HG03175 (cell line): ENCODE results near the gene HDAC11.
"Not testable (repeated sequence)": the region's sequence is repeated elsewhere in the genome, so short reads cannot be mapped to it uniquely, and the experiment has no call there.

Source experiments
- ATAC-seq: cut with Tn5 transposase; IDR thresholded peaks from one replicate; pipeline ENCODE4 v1.9.1; 2021; ENCODE audit warnings: mild to moderate bottlenecking, moderate library complexity; ENCODE audit not compliant: unreplicated experiment

HDAC11 gene

DNA sequence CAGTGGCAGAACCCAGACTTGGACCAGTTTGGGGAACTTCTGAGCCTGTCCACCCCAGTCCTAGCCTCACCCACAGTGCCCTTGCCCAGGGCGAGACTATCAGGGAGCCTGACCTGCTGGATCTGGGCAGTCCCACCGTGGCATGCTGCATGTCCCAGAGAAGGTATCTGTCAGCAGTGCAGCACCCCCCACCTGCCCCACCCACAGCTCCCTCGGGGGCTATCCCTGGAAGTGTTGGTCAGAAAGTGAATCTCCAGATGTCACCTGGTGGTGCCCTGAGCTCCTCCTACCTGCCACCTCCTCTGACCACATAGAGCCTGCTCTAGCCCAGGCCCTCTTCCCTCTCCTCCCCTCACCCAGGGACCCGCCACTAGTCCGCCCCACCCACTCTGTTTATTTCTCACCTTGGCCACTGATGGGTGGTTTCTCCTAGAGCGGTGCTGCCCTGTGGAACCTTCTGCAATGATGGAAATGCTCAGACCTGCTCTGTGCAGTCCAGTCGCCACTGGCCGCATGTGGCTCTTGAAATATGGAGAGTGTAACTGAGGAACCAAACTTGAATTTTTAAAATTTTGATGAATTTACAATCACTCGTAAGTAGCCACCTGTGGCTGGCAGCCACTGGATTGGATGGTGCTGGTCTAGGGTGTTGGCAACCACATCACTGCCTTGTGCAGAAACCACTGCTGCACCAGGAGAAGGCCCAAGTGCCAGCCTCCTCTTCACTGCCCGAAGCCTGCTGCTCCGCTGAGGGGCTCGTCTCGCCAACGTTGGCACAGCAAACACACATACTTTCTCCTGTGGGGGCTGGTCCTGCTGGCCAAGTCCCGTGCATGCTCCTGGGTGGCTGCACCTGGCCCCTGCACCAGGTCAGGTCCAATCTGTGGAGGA is 13.1 kb downstream of the HDAC11 start:
- no peak for ATAC-seq

DNA sequence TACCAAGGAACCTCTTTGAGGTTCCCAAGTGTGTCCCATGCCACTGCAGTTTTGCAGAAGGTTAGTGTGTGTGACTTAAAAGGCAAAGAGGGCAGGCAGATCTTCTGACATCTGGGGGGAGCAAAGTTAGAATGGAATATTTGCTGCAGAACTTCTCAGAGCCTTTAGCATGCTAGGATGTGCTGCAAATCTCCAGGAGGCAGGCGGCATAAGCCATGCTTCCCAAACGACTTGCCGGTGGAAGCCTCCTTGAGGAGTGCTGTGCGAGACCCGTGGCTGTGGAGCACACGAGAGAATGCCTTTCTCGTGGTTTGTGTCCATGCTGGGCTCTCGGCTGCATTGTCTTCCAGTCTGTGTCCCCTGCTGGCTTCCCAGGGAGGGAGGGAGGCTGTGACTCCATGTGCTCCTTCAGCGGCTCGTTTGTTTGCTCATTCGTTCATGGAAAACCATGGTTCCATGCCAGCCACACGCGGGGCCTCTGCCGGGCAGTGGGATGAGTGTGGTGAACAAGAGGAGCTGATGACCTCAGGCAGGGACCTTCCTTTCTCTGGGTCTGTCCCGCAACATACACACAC is 13.8 kb downstream of the HDAC11 start:
- ATAC-seq: no peak

DNA sequence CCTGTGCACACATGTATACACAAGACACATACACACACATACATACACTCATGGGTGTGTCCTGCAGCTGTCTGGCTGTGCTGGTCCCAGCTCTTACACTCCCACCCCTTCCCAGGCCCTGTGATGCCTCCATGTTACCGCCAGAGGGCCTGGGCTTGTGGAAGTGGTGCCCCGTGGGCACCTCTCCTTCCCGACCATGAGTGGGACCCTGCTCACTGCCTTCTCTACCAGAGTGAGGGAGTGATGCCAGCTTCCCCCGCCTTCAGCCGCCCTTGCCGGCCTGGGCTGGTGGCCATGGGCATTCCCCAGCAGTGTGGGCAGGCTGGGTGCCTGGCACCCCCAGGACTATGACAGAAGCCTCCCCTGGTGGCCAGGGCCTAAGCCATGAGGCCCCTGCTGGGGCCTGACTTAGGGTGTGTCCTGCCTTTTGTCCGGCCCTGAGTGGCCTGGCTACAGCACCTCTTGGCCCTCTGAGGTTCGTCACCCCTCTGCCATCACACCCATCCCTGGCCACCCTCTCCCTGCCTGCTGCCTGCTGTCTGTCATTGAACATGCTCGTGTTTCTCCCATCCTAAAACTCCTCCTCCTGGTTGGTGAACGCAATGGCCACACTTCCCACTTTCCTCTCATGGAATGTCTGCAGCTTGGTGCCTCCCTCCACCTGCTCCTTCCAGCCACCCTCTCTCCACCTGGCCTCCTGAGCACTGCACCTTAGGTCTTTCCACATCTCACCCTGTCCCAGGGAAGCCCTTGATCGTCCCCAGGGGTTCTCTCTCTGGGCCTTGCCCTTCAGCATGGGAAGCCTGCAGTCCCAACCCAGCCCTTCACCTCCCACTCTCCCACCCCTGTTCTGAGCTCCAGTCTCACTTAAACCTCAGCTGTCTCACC is 14.6 kb downstream of the HDAC11 start:
- ATAC-seq: no peak

DNA sequence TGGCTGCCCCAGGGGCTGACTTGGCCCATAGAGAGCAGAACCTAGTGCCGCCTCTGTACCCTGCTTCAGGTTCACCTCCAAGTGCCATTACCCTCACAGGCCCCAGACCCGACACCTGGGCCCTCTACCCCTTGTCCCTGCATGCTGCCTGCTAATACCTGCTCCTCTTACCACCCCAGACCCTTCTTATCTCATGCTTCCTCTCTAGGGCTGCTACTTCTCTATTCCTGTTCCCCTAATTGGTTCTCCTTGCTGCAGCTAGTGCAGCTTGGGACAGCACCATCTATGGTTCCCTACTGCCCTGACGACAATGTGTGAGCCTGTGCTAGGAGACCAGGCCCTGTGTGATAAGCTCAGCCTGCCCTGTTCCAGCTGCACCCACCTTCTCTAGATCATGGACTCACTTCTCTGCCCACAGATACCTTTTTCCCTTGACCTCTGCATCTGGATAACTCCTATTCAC is 15.3 kb downstream of the HDAC11 start:
- no peak for ATAC-seq

DNA sequence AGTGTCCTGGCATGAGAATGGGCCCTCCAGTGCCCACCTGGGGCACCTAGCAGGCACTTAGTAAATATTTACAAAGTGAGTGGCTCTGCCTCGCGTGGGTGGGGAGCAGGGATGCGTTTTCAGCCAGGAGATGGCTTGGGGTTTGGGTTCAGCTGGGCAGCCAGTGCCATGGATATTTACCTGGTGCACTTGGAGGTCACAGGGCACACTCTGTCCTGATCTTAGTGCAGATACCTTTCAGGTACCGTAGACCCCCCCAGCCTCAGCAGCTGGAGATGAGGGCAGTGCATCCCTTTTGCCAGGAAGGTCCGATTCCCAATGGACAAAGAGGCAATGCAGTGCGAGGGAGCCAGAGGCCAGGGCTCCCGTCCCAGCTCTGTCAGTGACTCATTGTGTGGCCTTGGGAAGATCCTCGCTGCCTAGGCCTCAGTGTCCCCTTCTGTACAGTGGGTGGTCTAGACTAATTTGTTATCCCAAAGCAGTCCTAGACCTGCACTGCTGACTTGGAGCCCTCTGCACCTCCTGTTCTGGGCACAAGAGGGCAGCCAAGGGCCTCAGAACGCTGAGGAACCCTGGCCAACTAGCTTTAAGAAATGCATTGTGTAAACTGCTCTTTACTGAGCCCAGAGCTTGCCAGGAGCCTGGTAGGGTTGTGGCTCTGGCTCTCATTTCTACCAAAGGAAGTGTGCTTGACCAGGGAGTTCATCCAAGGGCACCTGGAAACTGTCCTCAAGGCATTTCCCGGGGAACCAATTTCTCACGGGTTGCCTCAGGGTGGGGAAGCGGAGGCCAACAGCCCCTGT is 16.0 kb downstream of the HDAC11 start:
- peak; percentile 83 for ATAC-seq

DNA sequence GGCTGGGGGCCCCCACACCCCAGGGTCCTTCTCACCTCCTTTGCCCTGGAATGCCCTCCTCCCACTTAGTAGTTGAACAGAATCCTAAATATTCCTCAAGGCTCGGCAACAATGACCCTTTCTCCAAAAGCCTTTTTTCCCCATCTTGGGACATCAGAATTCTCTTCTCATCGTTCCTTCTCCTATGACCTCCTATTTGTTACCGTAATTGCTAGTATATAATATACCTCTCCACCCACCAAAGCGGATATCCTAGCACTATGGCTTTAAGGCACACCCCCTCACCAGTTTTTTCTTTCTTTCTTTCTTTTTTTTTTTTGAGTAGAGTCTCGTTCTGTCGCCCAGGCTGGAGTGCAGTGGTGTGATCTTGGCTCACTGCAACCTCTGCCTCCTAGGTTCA is 16.8 kb downstream of the HDAC11 start:
- no peak for ATAC-seq

DNA sequence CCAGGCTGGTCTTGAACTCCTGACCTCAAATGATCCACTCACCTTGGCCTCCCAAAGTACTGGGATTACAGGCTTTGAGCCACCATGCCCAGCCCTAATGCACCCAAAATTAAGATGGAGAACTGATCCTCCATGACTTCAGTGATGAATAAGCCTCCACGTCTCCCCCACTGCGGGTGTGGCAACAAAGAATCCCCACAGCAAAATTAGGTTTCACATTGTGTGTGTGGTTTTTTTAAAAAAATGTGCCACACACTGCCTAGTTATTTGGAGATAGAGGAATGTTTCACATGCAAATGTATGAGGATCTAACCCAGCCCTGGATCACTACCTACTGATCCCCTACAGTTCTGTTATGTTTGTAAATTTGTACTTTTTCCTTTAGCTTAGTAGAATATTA is 17.3 kb downstream of the HDAC11 start:
- no peak for ATAC-seq

DNA sequence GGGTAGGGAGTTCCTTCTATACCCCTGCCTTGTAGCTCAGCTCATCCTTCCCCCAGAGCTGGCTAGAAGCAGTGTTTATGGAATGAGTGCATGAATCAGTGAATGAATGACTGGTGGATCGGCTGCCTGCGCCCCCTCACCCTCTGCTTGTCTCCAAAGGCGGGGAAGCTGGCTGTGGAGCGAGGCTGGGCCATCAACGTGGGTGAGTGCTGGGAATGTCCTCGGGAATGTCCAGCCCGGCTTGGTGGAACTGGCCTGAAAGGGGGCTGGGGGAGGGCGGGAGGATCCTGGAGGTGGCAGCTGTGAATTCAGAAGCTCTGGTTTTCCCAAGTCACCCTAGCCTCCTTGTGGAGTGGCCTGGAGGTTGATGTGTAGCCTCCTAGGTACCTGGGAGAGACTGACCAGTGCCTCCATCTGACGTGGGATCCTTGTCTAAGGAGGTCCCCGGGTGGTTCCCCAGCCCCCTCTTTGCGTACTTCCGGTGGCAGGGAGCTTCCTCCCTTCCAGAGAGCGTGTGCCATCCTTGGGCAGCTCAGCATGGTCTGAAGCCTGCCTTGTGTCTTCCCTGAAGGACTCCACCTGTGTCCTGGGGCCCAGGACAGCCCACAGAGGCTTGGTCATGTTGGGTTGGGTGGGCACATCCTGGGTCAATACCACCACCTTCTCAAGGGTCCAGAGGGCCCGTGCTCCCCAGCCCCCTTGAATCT is 18.4 kb downstream of the HDAC11 start:
- no peak for ATAC-seq

DNA sequence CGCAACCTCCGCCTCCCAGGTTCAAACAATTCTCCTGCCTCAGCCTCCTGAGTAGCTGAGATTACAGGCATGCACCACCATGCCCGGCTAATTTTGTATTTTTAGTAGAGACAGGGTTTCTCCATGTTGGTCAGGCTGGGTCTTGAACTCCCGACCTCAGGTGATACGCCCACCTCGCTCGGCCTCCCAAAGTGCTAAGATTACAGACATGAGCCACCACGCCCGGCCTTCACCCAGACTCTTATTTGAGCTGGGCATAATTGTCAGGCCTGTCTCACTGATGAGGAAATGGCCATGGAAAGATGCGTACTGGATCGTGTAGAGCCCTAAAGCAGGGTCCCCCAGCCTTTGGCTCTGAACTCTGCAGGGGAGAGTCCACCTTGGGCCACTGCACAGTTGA is 19.1 kb downstream of the HDAC11 start:
- ATAC-seq: not testable (repeated sequence)

DNA sequence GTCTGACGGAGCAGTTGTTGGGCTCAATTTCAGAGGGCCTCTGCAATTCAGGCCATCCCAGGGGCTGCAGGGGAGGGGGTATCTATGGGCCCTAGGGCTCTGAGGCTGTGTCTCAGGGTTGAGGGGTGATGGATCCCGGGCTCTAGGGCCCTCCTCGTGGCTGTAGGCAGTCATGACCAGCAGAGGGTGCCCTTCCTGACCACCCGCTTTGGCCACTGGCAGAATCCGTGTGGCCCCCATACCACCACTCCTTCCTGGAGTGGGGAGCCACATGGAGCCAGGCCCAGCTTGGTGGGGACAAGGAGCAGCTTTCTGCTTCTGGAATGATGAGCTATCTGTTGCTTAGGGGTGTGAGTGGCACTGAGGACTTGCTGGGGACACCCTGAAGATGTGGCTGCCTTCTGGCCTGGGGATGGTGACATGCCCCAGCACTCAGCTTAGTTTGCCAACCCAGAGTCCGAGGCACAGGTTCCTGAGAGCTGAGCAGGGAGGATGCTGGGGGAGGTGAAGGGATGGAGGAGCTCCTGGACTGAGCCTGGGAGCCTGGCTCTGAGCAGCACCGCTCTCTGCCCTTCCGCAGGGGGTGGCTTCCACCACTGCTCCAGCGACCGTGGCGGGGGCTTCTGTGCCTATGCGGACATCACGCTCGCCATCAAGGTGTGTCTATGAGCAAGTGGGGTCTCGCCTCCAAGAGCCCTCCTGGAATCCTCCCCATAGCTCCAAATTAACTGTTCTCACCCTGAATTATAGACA is 20.2 kb downstream of the HDAC11 start:
- no peak for ATAC-seq

DNA sequence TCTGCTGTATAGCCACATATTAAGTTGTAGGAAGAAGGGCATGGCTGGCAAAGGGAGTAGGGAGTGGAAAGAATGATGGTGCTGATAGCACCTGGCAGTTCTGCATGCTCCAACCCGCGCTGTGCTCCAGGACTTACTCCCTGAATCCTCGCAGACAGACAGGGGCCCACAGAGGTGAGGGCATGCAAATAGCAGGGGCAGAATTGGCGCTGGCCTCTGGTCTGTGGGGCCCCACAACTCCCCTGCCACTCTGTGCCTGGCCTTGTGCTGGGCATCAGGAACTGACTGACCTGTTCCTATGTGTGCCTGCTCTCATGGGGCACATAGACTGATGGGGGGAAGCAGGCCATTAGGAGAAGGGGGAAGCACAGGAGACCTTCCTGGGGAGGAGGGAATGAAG is 20.9 kb downstream of the HDAC11 start:
- ATAC-seq: no peak

DNA sequence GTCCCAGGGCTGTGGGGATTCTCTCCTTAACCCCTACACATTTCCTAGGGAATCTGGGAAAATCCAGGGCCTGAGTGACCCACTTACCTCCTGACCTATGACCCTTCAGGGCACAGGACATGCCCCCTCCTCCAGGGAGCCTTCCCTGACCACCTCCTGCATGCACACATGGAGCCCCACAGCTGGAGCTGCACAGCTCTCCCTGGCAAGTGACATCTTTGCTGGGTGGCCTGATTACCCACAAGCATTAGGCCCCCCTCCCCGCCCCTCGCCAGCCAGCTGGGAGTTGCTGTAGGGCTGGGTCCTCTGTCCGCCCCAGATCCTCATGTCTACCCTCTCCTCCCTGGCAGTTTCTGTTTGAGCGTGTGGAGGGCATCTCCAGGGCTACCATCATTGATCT is 21.4 kb downstream of the HDAC11 start:
- ATAC-seq: no peak

DNA sequence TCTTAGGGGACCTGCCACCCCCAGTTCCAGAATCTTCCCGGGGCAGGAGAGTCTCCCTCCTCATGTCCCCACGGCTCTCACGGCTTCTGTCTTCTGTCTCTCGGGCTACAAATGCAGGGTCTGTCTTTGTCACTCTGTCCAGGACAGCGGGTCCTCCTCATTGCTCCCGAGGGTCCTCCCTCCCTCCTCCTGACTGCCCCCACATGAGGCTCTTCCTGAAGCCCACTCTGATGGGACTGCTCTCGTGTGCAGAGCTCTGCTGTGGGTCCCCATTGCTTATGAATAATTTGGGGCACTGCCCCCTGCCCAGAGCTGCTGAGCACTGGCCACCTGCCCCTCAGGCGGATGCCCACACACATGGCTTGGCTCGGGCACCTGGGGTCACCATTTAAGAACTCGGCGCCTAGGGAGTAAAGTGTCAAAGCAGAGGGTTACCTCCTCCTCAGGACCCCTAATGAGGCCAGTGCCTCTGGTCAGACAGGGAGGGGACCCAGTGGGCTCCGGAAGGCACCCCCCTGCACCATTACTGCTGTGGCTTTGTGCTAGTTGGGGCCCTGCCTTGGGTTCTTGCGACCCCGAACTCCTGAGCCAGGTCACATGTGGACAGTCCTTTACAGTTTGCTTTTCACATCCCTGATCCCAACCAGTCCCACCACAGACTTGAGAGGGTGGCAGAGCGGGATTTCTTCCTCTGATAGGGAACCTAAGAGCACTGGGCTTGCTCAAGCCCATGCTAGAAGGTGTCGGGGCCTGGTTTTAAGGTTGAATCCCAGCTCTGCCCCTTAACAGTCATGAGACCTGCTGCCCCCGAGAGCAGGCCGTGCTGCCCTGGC is 22.1 kb downstream of the HDAC11 start:
- ATAC-seq: no peak

DNA sequence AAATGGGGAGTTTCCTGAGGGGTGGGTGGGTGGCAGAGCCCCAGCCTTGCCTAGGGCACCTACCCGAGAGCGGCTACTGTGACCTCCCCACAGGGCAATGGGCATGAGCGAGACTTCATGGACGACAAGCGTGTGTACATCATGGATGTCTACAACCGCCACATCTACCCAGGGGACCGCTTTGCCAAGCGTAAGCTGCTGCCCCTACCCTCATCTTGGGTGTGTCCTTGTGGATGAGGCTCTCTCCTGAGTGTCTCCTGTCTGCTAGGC is 22.6 kb downstream of the HDAC11 start:
- ATAC-seq: no peak

DNA sequence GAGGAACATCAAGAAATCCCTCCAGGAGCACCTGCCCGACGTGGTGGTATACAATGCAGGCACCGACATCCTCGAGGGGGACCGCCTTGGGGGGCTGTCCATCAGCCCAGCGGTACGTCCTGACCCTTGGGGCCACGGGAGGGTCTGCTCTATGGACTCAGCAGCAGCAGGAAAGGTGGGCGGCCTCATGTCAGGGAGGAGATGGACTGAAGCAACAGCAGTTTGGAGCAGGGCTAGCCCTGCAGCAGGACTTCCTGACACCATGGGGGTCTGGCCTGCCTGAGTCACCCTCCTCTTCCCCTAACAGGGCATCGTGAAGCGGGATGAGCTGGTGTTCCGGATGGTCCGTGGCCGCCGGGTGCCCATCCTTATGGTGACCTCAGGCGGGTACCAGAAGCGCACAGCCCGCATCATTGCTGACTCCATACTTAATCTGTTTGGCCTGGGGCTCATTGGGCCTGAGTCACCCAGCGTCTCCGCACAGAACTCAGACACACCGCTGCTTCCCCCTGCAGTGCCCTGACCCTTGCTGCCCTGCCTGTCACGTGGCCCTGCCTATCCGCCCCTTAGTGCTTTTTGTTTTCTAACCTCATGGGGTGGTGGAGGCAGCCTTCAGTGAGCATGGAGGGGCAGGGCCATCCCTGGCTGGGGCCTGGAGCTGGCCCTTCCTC is 24.2 kb downstream of the HDAC11 start:
- ATAC-seq: no peak

DNA sequence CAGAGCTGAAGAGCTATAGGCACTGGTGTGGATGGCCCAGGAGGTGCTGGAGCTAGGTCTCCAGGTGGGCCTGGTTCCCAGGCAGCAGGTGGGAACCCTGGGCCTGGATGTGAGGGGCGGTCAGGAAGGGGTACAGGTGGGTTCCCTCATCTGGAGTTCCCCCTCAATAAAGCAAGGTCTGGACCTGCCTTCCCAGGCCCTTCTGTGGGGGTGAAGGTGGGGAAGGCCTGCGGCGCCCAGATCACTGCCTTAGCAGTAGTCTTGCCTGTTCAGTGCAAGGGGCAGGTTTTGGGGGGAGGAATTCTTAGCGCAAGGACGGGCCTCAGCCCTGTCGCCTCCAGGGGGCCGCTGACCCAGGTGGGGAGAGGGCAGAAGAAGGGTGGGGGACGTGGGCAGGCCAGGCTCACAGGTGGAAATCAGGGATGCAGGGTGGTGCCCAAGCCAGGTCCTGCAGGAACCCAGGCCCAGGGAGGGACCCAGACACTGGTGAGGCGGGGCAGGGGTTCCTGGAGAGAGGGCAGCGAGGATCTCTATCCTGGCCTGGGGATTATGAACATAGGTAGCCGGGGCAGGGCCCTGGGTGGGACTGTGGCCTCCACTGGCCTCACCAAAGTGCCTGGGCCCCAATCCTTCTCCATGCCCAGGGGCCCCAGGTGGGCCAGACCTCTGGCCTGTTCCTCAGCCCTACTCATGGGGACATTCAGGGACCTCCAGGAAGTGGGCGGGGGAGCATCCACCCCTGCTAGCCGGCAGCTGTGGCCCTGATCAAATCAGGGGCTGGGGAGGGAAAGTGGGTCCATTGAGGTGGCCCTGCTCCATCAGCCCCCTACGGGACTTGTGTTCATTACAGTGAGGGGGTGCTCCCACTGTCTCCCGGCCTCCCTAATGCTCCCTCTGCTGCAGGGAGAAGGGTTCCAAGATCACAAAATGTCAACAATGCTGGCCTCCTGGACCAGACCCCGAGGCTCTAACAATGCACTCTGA is 25.3 kb downstream of the HDAC11 start:
- no peak for ATAC-seq

DNA sequence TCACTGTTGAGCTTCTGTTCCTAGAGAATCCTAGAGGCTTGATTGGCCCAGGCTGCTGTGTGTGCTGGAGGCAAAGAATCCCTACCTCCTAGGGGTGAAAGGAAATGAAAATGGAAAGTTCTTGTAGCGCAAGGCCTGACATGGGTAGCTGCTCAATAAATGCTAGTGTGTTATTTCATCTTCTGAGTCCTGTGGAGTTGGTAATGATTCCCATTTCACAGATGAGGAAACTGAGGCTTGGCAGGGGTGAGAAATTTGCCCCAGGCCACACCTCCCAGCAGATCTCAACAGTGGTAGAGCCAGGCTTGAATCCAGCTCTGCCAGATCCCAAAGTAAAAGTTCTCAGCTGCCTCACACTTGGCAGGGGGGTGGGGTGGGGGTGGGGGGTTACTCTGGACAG is 26.1 kb downstream of the HDAC11 start:
- ATAC-seq: no peak
